Stimulated activated CD4-positive, alpha-beta T cell treated with anti-CD3 and anti-CD28 coated beads, Interleukin-1b, Interleukin-23, amount 100 ng/mL, for 1 hour (primary cell): ENCODE results near the gene HSPA12A.
"Not testable (repeated sequence)": the region's sequence is repeated elsewhere in the genome, so short reads cannot be mapped to it uniquely, and the experiment has no call there.

ENCODE experiments used
- DNase-seq, 2 donors: peaks; one replicate each; pipeline ENCODE4 v3.0.0-alpha.2; 2020; ENCODE audit warnings: low read depth in 2 of 2

HSPA12A gene

DNA sequence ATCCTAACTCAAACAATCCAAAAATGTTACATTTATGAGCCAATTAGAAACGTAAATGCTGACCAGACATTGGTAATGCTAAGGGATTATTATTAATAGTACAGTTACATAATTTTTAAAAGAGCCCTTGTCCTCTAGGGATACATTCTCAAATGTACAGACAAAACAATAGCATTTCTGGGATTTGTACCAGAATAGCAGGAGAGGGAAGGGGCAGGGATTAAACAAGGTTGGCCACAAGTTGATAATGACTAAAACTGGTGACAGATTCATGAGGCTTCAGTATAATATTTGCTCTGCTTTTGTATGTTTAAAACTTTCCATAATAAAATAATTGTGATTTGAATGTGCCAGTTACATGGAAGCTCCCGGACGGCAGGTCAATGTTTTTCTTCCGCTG, 27.0 kb downstream of the HSPA12A start:
- no peak for DNase-seq

DNA sequence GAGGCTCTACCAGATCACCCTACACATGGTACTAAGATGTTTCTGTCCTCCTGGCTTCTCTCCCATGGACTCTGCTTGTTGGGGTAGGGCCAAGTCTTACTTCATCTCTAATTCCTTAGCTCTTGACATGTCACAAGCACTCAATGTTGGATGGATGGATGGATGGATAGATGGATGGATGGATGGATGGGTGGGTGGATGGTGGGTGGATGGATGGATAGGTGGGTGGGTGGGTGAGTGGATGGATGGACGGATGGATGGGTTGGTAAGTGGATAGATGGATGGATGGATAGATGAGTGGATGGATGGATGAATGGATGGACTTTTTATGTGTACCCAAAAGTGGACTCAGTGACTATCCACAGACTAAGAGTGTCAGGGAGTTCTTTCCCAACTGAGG, 28.5 kb downstream of the HSPA12A start:
- no peak for DNase-seq

DNA sequence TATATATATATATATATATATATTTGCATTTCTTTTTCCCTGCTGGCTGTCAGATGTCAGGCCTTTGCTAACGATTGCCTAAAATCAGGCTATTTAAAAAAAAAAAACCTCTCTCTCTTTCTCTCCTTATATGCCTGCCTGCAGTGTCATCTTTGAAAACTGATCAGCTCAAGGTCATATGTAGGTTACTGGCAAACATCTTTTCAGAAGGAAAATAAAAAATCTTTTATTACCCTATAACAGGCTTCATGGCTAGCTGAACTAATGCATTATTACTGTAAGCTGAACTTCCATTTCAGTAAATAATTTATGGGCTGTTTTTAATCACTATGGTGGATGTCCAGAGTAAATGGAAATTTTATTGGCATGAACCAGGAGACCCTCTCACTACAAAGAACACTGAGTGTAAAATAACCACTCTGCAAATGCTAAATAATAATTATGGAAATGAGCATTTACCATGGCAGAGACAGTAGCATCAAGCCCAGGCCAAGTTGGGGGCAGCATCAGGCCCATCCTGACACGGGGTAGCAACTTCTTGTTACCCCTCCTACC, 29.3 kb downstream of the HSPA12A start:
- no peak for DNase-seq

- DNase-seq: no peak
Measured at GRCh38 chr10:116712519-116712918, 29.8 kb downstream of the HSPA12A start.

DNA sequence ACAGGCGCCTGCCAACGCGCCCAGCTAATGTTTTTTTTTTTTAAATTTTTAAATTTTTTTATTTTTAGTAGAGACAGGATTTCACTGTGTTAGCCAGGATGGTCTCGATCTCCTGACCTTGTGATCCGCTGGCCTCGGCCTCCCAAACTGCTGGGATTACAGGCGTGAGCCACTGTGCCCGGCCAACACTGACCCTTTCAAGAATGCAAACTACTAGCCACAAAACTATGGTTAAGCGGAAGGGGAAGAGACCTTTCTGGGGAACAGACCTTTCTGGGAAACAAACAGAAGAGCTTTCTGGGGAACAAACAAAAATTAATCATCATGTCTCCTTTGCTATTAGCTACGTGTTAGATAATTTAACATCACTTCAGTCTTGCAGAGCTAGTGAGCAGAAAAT, 30.6 kb downstream of the HSPA12A start:
- DNase-seq: not testable (repeated sequence)

DNA sequence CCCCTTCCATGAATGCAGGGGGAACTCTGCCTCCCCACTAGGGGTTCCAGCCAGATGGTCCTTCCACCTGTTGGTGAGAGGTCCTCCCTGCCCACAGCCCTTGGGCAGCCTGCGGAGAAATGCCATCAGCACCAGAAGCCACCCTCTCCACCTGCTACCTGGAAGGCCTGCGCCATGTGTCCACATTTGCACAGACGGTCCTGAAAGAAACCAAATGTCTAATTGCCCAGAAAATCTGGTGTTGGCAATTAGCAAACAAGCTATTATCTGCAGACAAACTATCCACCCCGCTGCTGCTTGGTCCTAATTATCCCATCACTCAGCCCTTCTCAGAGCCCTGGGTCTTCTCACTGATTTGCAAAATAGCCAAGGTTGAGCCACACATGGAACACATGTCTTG, 32.3 kb downstream of the HSPA12A start:
- no peak for DNase-seq

- no peak for DNase-seq
Measured at GRCh38 chr10:116708877-116709276, 33.5 kb downstream of the HSPA12A start.

DNA sequence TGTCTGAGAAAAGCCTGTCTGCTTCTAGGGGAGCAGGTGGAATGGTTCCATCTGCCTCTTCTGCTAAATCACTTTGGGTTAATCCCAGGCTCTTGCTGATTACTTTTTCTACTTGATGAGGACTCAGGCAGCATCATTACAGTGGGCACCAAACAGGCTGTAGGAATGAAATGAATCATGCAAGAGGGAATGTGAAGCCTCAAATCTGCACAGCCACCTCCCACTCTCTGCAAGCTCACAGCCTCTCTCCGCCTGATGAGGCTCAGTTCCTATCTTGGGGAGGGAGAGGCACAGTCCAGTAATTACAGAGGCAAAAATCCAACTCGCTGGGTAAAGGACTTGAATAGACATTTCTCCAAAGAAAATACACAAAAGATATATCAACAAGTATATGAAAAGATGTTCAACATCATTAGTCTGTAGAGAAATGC, 34.0 kb downstream of the HSPA12A start:
- DNase-seq: no peak

DNA sequence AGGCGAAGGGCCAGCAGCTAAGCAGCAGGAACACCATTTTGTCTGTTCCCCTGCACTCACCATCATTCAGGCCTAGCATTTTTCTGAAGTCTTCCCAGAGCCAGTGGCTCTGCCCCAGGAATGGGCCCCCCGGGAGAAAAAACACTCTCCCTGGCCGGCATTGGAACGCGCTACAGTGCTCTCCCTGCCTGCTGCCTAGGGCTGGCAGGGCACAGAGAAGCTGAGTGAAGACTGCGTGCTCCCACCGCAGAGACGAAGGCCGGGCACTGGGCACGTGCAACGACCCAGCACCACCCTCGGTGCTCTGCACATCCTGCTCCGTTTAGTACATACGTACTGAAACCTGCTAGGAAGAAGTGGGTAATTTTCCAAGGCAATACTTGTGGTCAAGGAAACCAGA, 34.4 kb downstream of the HSPA12A start:
- no peak for DNase-seq

- no peak for DNase-seq
Measured at GRCh38 chr10:116706281-116706680, 36.1 kb downstream of the HSPA12A start.

DNA sequence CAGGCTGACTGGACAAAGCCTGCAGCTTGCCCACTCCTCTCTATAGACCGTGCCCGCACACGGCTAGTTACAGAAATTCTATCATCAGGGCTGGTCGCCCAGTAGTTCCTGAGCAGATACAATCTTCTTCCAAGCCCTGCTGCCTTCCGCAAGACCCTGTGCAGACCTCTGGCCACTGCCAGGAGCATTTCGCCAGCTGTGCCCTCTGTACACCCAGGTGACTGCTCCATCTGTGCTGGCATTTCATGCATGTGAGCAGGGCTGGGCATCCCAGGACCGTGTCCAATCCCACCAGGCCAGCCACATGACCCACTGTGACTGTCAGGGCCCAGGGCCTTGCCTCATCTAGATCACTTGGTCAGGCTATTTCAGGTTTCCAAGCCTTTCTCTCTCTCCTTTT, 36.9 kb downstream of the HSPA12A start:
- DNase-seq: no peak

DNA sequence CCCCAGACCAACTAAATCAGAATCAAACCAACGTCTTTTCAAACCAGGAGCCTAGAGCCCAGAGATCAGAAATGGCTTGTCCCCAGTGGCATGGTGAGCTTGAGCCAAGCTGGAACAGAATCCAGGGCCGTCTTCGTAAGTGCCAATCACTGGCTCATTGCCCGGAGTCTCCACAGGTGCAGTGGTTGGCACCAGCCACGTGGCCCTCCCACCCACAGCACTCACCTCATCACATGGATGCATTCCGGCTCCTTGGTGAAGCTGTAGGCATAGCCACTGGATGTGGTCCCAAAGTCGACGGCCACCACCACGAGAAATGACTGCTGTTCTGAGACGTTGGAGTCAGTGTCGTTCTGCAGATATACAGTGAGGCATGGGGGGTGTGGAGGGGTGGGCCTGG, 37.4 kb downstream of the HSPA12A start:
- DNase-seq: no peak

GRCh38 chr10:116702165-116702564, 40.2 kb downstream of the HSPA12A start:
- no peak for DNase-seq

DNA sequence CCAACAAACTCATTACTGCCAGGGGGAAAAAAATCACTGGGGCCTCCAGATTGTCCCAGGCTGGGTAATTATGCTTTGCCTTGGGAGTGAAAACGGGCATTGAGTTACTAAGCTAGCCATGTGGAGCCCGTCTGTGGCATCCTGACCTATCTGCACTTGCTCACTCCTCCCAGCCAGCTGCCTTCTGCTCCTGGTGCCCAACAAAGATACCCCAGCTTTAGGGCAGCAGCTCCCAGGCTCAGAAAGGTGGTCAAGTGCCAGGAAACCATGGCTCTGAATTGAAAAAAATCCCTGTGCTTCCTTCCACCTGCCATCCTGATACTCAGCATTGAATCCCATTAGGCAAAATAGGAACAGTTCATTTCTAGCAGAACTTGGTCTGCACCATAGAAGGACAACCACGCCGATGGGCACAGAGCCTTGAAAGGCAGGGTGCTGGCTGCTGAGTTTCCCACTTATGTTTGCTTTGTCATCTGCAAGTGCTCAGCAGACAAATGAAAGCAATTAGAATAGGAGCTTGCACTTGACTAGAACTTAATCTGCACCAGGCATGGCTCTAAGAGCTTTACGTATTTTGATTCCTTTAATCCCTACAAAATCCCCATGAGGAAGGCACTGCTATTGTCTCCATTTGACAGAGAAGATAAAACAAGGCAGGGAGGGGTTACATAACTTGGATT, 42.8 kb downstream of the HSPA12A start:
- DNase-seq: no peak

DNA sequence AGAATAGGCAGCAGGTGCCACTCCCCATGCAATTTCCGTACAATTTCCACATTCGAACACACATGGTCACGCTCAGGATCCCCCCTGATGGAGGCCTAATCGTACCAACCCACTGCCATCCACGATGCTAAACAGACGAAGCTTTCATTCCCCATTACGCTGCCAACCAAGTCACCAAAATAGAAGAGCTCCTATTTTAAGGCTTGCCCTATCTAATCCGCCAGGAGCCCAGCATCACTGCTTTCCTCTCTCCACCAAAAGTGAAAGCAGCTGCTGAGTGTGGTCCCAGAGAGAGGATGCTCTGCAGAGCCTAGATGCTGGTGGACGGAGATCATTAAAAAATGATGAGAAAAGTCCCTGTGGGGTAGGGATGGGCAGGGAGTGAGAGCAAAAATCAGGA, 43.3 kb downstream of the HSPA12A start:
- DNase-seq: no peak

GRCh38 chr10:116698364-116698763, 44.0 kb downstream of the HSPA12A start:
- DNase-seq: no peak

DNA sequence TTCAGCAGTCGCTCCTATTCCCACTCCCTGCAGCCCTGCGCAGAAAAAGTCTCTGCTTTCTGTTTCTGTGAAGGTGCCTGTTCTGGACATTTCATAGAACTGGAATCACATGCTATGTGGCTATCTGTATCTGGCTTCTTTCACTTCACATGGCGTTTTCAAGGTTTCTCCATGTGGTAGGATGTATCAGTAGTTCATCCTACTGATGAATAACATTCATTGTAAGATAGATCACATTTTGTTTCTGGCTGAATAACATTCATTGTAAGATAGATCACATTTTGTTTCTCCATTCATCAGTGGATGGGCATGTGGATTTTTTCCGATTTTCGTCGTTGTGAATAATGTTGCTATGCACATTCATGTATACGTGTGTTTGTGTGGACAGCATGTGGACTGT, 44.5 kb downstream of the HSPA12A start:
- no peak for DNase-seq

DNA sequence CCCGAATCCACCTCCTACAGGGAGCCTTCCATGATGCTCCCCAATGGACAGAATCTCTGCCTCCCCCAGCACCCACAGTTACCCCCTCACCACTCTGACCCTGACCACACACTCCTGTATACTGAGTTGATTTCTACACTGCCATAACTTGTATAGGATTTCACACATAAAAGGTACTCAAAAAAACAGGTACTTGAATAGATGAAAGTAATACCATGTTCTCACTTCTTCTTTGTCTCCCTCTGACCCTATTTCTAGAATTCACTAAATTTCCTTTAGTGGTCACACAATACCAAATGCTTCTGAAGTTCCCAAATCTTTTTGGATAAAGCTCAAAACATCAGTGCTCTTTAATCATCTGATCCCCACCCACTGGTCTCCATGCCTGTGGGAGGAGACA, 45.4 kb downstream of the HSPA12A start:
- DNase-seq: no peak

- no peak for DNase-seq
Measured at GRCh38 chr10:116694927-116695268, 47.5 kb downstream of the HSPA12A start.

DNA sequence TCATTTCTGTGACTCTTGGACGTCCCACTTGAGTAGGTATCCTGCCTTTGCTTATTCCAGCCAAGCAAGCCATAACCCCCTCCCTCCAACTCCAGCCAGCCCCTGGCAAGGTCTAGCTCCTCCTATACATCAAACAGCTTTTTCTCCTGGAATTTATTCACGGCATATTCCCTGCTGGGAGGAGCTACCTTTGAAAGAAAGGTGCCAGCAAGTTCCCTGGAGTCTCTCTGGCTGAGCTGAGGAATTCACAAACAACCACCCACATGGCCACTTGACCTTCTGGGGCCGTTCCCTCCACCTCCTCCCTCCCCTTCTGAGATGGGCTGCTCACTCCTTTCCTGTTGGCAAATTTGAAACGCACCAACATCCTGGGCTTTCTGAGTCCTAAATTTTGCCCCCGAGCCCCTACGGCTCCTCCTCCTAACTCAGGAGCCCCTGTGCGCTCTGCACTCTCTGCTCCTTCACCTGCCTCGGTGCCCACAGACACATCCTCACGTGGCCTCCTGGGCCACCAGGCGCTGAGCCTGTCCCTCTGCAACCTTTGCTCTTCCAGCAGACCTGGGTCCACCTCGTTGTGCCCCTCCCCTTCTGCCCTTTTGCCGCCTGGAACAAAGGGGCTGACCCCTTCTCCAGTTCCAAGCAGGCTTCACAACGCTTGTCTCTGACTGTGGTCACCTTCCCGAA, 48.0 kb downstream of the HSPA12A start:
- no peak for DNase-seq

DNA sequence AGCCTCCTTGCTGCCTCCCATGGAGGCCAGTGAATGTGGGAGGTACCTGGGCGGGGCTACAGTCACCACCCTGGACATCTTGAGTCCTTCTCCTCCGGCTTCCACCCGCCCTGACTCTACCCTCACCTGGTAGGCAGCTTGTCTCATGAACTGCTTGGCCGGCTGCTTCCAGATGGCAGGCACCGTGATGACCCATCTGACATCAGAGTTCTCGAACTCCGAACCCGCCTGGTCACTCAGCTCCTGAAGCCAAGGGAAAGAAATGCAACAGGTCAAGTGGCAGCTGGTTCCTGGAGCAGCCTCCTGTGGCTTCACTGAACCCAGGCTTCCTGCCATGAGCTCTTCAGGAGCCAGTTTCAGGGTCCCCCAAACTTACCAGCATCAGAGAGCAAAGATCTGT, 50.1 kb downstream of the HSPA12A start:
- no peak for DNase-seq

DNA sequence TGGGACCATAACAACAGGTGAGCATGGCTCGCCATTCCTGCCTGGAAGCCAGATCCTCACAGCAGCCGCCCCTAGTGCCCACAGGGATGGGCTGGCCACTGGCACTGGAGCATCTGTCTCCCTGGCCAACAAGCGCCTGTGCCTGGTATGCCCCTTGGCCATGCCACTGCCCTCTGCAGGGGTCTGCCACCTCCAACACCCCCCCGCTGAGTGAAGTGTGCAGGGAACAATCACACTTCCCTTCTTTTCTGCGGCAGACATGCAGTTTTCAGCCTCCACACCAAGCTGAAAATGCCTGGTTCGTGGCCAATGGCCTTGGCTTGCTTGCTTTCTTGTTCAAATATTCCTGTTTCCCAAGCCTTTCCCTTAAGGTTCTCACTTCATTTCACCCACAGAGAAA, 50.7 kb downstream of the HSPA12A start:
- DNase-seq: no peak
